ENCODE data around the gene TBC1D5. TPM values are rescaled to one million over a fixed set of nuclear protein-coding genes. Genes with fewer than 3 reads are reported as not detected.

Gene TBC1D5
- total and polyA plus RNA-seq, 2 of the 8 experiments (the other 6 are each of a cell fraction or from before 2014, with no cell fraction given) = 11.0 to 22.9 TPM

DNA sequence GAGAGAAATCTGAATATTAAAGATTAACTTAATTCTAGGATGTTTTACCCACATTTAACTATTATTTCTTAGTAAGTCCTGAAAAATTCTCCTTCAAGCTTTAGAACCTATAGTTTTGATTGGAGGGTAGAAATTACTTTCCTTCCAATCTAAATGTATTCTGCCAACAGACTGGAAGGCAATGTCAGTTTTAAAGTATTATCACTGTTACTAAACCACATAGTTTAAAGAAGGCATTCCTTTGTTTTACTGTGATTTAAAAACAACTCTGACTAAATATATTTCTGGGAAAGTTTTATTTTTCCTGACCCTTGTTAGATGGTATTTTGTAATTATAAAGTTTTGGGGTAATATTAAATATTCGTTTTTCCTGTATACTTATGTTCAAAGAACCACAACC is 382.5 kb downstream of the TBC1D5 start (continued):
- TF ChIP-seq RAD21 (IDR thresholded peaks at IDR 0.05 in 1 of 2, conservative IDR thresholded peaks at IDR 0.05 in 1 of 2; ENCODE audit: low read depth in 2 of 2, low read length in 2 of 2) = no peak
- TF ChIP-seq GTF2F1 (IDR thresholded peaks at IDR 0.05; ENCODE audit: borderline replicate concordance, low read depth, low read length) = no peak
- no peak for TF ChIP-seq SRF (IDR thresholded peaks at IDR 0.05; ENCODE audit: low read depth, low read length)
- TF ChIP-seq CHD2 (IDR thresholded peaks at IDR 0.05; ENCODE audit: low read length) = no peak
- no peak for TF ChIP-seq SIRT6 (IDR thresholded peaks at IDR 0.05; ENCODE audit: low read length)
- no peak for TF ChIP-seq CTBP2 (IDR thresholded peaks at IDR 0.05; ENCODE audit: borderline replicate concordance, insufficient read depth, insufficient read length, low read length)
- TF ChIP-seq KDM1A (IDR thresholded peaks at IDR 0.05; ENCODE audit: borderline replicate concordance, low read length) = no peak
- TF ChIP-seq SUZ12 (IDR thresholded peaks at IDR 0.05; ENCODE audit: low read length) = no peak
